Suprapubic skin (tissue), 4 donors: ENCODE measurements around the gene SLC38A3.

Experiments used
- CTCF ChIP-seq, 2 donors: fragments of 200-600 bp in 1 of 2; fragments of 450-650 bp in 1 of 2; sonication (generic) in 1 of 2; IDR thresholded peaks; one replicate each; pipeline ENCODE4 v1.5.1; 2016 to 2019; ENCODE audit warnings: antibody characterized with exemption in 2 of 2, mild to moderate bottlenecking in 1 of 2, moderate library complexity in 1 of 2
- EP300 ChIP-seq: sonication (generic); formaldehyde crosslinking; IDR thresholded peaks from one replicate; pipeline ENCODE4 v1.6.1; 2017; ENCODE audit warnings: antibody characterized with exemption
- POLR2A ChIP-seq, 2 donors: fragments of 450-650 bp; IDR thresholded peaks; one replicate each; pipeline ENCODE4 v1.6.1; 2017; ENCODE audit warnings: antibody characterized with exemption in 2 of 2, mild to moderate bottlenecking in 2 of 2, moderate library complexity in 2 of 2
- POLR2AphosphoS5 ChIP-seq, 3 donors: sonication (generic); formaldehyde crosslinking; IDR thresholded peaks; one replicate each; pipeline ENCODE4 v1.6.1; 2017; ENCODE audit warnings: antibody characterized with exemption in 3 of 3

- no peak for TF ChIP-seq POLR2A (IDR thresholded peaks at IDR 0.05)
- no peak for TF ChIP-seq CTCF (IDR thresholded peaks at IDR 0.05)
- no peak for TF ChIP-seq POLR2AphosphoS5 (IDR thresholded peaks at IDR 0.05)
- no peak for TF ChIP-seq EP300
Measured at GRCh38 chr3:50221411-50222168, 16.5 kb downstream of the SLC38A3 start.
